ENCODE results near the gene SAXO2. TPM values are rescaled to one million over a fixed set of nuclear protein-coding genes. Genes with fewer than 3 reads are reported as not detected.
"Not testable (repeated sequence)": the region's sequence is repeated elsewhere in the genome, so short reads cannot be mapped to it uniquely, and the experiment has no call there.

Gene SAXO2
- total RNA-seq, 1 donor from 2014 or later: 2.0 TPM

DNA sequence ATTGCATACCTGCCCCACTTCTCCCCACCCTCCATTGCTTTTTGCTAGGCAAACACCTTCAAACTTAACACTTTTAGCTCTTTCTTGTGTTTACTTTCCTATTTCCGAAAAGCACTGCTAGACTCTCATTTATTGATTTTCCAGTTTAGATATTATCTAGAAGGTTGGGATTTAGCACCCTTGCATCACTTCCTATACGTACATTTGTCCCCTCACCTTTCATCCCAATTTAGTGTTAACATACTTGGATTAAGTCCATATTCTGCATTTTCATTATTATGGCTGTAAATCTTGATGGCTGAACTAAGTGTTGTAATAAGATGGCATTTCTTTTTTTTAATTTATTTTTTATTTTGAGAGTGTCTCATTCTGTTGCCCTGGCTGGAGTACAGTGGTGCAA, 47.2 kb downstream of the SAXO2 start:
- no peak for DNase-seq (ENCODE audit: low spot score)
- ATAC-seq: no peak

DNA sequence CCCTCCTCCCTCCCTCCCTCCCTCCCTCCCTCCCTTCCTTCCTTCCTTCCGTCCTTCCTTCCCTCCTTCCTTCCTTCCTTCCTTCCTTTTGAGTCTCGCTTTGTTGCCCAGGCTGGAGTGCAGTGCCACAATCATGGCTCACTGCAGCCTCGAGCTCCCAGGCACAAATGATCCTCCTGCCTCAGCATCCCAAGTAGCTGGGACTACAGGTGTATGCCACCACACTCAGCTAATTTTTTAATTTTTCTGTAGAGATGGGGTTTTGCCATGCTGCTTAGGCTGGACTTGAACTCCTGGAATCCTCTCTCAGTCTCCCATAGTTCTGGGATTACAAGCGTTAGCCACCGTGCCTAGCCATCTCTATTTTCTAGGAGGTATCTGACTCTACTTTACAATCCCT, 48.7 kb downstream of the SAXO2 start:
- intact Hi-C loops (cut with DNase I); ATAC-seq; DNase-seq (ENCODE audit: low spot score): not testable (repeated sequence)

More for the DNA sequence above, 47.2 kb downstream of the SAXO2 start:
- intact Hi-C loops (cut with DNase I): no loop called here

DNA sequence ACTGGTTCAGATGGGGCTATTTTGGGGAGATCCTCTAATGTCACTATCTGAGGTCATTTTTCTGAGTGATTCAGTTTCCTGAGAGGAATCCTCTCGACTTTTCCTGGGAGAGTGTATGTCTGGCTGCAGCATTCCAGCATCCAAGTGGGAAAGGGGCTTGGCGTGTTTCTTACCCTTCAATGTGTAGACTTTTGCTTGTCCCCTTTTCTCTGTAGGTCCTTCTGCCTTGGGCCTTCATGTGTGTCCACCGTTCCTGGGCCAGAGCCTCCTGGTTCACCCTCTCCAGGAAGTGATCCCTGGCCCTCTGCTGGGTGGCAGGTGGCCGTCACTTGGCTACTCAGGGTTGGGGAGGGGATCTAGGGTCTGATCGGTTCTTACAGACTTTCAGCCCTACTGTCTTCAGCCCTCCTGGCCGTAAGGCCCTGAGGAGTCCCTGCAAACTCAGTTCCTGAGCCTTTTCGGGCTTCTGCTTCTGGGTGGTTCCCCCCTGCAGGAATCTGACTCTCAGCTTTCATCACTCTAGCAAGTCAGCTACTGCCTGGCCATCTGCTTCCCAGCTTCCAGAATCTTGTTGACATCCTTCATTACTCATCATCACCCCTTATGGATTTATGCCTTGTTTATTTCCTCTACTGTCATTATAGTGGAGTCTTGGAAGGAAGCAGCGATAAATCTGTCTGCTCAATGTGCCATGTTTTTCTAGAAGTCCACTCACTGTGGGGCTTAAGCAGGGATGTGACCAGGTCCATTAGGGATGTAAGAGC, 50.1 kb downstream of the SAXO2 start:
- intact Hi-C loops (cut with DNase I): no loop called here
- ATAC-seq (no peak), DNase-seq (ENCODE audit: low spot score) (peak; percentile 7)

DNA sequence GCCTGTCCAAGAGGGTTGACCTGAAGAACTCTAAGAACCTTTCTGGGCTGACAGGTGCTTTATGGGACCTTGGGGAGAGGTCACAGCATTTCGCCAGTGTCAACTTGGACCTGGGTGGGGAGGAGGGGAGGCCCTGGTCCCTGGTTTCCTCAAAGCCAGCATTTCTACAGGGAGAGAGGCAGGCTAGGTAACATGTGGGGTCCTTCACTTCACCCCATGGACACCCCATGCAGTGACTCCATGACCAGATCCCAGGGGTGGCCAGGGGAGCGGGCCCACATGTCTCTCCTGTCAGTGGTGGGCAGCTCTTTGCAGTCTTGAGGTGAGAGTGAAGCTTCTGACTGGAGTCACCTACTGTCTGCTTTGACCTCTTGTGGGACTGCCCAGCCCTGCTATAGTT, 50.8 kb downstream of the SAXO2 start:
- ATAC-seq: no peak
- no peak for DNase-seq (ENCODE audit: low spot score)
- intact Hi-C loops (cut with DNase I): no loop called here

DNA sequence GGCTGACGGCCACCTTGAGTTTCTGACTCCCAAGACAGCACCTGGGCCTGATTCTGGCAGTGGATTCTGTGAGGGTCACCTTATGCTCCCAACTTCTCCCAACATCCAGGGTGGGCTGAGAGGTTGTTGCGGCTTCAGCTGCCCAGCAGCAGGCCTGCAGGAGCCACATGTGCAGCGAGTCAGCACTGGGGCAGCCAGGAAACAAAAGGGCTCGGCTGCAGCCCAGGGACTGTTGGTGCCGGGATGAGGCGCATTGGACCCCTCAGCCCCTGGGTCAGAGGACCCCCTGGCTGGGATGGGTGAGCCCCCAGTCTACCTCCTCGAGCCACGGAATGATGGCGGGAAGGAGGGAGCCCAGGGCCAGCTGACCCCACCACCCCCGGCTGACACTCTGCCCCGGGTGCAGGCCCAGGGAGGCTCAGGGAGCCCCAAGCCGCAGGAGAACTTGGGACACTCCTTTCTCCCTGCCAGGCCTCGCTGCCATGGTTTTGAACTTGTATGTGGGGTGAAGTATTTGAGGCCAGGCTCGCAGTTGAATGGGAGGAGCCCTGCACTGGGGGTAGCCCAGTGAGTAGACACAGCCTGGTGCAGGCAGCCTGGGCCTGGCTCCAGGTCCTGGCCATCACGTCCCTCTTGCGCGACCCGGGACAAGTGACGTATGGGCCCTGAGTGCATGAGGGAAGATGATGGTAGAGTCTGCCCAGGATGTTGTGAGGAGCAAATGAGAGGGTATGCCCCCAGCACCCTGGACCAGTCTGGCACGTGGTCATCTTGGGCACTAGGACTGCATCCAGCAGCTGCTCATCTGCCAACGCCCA, 51.5 kb downstream of the SAXO2 start:
- peak; percentile 28 for DNase-seq (ENCODE audit: low spot score)
- intact Hi-C loops (cut with DNase I); ATAC-seq: not testable (repeated sequence)

DNA sequence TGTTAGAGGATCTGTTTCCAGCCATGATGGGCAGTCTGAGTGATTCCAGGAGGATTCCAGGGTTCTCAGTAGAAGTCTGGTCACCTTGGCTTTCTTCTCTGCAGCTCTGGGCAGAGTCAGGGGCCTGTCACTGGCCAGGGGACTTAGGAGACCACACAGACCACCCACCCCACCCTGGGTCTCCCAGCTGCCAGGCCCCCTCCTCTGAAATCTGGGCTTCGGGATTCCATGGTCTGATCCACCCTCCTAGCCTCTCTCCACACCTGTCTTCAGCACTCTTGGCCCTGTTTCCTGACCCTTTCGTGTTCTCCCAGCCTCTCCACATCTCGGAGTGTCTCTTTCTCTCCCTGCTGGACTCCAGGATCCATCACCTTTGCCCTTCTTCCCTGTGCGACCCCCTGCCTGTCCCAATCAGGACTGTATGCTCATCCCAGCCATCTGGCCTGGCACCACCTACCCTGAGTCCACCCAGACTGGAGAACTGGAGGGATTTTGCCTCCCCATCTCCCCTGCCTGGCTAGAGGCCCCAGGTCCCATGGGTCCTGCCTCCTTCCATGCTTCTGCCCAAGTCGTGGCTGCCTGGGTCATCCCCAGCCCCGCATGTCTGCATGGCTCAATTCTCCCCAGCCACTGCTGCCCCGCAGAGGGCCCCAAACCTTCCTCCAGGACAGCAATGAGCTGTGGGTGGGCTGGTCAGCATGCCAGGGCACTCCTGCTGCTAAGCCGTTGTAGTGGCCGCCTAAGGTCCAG, 52.3 kb downstream of the SAXO2 start:
- DNase-seq (ENCODE audit: low spot score) (peak; percentile 22), ATAC-seq (no peak)
- intact Hi-C loops (cut with DNase I): no loop called here

DNA sequence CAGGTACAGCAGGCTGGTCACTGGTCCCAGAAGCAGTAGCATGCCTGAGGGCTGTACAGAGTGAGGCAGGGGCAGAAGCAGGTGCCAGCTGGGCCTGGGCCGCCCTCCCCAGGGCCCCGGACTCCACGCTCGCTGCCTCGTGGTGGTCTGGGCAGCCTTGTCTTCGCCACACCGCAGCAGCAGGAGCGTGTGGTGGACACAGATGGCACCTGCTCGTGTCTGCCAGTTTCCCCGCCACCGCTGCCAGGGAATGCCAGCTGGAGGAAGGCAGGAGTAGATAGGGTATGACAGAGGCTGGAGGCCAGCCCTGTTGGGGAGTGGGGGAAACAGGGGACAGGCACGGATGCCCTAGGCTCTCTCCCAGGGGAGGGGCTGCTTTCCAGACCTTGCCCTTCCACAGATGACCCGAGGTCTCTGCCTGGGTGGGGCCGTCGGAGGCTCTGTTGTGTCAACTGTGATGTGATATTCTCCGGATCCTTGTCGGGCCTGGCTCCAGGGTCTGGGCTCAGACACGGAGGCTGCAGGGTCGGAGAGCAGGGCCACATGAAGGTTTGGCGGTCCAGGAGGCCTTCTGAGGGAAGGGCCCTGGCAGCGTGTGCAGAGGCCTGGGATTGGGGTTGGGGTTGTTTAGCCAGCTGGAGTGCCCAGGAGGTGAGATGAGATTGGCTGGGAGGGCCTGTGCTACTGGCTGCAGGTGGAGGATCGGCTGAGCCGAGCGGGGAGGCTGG, 53.1 kb downstream of the SAXO2 start:
- ATAC-seq: no peak
- intact Hi-C loops (cut with DNase I): no loop called here
- DNase-seq (ENCODE audit: low spot score): peak; percentile 44

DNA sequence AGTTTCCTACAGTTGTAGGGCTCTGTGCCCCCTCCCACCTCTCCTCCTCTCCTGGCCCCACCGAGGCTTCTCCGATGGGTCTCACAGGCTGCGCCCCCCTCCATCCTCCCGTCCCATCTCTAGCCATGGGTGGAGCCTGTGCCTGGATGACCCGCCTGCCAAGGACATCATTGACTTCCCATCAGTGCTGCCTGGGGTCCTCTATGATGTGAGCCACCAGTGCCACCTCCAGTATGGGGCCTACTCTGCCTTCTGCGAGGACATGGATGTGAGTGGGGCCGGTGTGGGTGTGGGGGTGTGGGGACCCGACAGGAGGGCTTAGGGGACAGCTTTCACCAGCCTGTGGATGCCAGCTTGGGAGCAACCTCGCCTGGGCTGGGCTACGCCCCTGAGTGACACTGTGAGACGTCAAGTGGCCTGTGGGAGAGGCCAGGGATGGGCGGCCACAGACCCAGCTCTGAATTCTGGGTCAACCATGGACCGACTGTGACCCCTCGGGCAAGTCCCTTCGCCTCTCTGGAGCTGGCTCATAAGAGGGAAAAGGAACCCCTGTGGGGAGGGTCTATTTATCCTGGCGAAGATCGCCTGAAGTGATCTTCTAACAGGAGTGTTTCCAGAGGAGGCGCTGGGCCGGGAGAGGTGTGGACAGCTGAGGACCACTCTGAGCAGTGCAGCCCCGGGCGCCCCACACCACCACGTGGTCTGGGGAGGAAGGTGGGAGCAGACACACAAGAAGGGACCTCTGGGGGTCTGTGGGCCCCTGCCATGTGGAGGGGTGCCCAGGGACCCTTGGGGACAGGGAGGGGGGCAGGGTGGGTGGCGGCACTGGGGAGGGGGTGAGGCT, 53.9 kb downstream of the SAXO2 start:
- DNase-seq (ENCODE audit: low spot score); intact Hi-C loops (cut with DNase I); ATAC-seq: not testable (repeated sequence)

DNA sequence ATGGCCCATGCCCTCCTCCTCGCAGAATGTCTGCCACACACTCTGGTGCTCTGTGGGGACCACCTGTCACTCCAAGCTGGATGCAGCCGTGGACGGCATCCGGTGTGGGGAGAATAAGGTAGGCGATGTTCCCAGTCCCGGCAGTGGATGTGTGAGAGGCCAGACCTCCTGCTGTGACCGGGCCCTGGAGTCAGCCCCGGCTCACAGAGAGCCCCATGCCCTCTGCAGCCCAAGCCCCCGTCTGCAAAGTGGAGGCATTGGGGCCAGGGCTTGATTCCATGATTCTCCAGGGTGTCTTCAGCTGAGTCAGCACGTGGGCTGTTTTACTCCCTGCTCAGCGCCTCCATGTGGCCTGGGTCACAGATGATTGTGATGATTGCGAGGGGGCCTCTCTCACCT, 54.5 kb downstream of the SAXO2 start:
- no peak for ATAC-seq
- no peak for DNase-seq (ENCODE audit: low spot score)
- intact Hi-C loops (cut with DNase I): no loop called here

DNA sequence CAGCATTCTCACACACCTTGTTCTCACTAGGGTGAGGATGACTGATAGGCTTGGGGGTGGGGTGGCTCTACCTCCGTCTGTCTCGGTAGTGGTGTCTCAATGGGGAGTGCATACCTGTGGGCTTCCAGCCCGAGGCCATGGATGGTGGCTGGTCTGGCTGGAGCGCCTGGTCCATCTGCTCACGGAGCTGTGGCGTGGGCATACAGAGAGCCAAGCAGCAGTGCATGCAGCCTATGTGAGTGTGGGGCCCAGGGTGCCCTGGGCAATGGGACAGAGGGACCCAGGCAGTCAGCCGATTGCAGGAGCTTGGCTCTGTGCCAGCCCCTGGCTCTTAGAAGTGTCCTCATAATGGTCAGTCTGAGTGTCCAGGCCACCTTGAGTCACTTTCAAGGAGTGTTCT, 54.9 kb downstream of the SAXO2 start:
- intact Hi-C loops (cut with DNase I); DNase-seq (ENCODE audit: low spot score); ATAC-seq: not testable (repeated sequence)

DNA sequence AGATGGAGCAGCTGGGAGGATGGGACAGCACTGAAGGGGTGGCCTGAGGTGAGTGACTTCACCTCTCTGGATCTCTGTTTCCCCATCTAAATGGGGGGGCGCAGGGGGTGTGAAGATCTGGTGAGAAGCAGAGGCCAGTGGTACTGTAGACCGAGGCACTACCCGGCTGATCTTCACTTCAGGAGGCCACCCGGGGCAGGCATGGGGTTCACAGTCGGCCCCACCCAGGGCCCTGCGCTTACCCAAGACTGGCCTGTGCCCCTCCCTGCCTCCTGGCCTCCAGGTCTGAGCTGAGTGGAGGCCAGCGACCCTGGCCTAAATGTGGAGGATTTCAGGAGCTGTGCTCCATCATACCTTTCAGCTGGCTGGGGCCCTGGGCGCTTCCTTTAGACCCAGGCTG, 55.7 kb downstream of the SAXO2 start:
- ATAC-seq; DNase-seq (ENCODE audit: low spot score); intact Hi-C loops (cut with DNase I): not testable (repeated sequence)

DNA sequence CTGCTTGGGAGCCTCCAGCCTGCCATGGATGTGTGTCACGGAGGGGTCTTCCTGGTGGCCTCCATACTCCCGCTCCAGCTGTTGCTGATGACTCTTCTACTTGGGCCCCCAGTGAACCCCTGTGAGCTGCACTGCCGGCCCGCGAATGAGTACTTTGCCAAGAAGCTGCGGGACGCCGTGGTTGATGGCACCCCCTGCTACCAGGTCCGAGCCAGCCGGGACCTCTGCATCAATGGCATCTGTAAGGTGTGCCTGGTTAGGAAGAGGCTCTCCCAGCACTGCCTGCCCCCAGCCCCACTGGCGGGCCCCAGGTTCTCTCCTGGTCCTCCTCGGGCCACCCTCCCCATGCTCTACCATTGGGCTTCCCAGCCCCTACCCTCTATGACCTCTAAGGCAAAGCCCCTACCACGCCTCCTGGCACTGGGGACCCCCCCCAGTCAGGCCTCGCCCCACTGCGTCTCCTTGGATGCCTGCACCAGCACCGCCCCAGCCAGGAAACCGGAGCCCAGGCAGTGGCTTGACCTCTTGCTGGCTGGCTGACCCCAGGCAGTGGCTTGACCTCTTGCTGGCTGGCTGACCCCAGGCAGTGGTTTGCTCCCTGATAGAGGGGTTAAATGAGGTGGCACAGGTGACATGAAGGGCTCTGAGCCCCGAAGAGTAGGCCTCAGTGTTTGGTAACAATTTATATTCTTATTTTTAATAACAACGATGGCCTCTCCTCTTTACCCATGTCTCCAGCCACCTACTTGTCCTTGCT, 57.1 kb downstream of the SAXO2 start:
- DNase-seq (ENCODE audit: low spot score); ATAC-seq; intact Hi-C loops (cut with DNase I): not testable (repeated sequence)

DNA sequence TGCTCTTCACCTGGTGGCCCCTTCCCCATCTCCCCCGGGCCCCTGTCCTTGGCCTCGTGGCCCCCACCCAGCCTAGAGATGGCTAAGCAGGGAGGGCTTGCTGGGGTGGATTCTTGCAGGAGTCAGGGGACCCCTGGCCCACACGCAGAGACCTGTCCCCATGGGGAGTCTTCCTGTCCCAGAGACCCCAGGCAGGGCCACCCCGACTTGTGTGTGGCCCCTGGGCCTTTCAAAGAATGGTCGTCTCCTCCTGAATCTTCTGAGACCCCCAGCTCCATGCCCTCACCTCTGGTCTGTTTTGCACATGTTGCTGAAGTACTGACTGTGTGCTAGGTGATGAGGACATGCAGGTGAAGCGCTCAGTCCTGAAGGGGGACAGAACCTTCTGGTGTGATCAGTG, 58.2 kb downstream of the SAXO2 start:
- ATAC-seq; DNase-seq (ENCODE audit: low spot score); intact Hi-C loops (cut with DNase I): not testable (repeated sequence)

DNA sequence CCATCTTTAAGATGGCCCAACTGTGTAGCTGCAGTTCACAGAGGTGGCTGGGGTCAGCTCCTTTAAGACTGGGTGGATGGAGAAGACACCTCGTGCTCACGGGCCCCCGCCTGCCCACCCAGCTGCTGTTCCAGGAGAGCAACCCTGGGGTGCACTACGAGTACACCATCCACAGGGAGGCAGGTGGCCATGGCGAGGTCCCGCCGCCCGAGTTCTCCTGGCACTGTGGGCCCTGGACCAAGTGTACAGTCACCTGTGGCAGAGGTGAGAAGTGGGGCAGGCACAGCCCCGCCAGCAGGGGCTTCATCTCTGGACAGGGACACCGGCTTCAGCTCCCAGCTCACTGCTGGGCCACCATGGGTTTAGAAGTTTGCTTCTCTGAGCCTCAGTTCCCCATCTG, 59.9 kb downstream of the SAXO2 start:
- ATAC-seq; intact Hi-C loops (cut with DNase I); DNase-seq (ENCODE audit: low spot score): not testable (repeated sequence)

DNA sequence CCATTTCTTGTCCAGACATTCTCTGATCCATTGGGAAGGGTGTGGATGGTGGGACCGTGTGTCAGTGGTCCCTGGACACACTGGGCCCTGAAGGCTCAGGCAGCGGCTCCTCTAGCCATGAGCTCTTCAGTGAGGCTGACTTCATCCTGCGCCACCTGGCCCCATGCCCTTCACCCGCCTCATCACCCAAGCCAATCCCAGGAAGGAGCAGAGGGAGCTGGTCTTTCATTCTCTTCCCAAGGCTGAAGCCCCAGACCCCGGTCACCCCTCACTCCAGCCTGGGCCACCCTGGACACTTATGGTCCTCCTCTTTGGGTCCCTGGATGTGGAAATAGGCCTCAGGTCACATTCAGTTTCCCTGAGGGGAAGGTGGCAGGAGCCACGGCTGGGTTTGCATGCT, 62.2 kb downstream of the SAXO2 start:
- DNase-seq (ENCODE audit: low spot score); ATAC-seq; intact Hi-C loops (cut with DNase I): not testable (repeated sequence)

DNA sequence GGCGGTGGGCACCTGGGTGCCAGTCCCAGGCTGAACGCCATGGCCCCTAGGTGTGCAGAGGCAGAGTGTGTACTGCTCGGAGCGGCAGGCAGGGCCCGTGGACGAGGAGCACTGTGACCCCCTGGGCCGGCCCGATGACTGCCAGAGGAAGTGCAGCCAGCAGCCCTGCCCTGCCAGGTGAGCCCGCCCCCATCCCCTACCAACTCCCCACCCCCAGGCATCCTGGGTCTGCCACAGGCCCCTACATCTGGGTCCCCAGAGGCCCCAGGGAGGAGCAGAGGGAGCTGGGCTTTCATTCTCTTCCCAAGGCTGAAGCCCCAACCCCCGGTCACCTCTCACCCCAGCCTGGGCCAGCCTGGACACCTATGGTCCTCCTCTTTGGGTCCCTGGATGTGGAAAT, 63.0 kb downstream of the SAXO2 start:
- ATAC-seq; DNase-seq (ENCODE audit: low spot score); intact Hi-C loops (cut with DNase I): not testable (repeated sequence)

DNA sequence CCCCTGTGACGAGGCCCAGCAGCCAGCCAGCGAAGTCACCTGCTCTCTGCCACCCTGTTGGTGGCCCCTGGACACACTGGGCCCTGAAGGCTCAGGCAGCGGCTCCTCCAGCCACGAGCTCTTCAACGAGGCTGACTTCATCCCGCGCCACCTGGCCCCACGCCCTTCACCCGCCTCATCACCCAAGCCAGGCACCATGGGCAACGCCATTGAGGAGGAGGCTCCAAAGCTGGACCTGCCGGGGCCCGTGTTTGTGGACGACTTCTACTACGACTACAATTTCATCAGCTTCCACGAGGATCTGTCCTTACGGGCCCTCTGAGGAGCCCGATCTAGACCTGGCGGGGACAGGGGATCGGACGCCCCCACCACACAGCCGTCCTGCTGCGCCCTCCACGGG, 64.3 kb downstream of the SAXO2 start:
- ATAC-seq; intact Hi-C loops (cut with DNase I); DNase-seq (ENCODE audit: low spot score): not testable (repeated sequence)

All from sciatic nerve (tissue), 2 donors.